Endothelial cell of hepatic sinusoid (primary cell): ENCODE measurements around the gene TMEM245.

ENCODE experiments used
- in situ Hi-C: cut with HindIII; loops from 2 replicates; pipeline ENCODE4 v1.10.0; 2017; ENCODE audit warnings: low sequenced_read_pairs

TMEM245 gene

GRCh38 chr9:109119439-109120203, at the start of gene TMEM245:
TSS of gene TMEM245 (minus strand) at chr9:109119947. CDS start at chr9:109119913, 34 bp downstream.
- in situ Hi-C loops: no loop called here

GRCh38 chr9:109168170-109168569, 48.4 kb upstream of the TMEM245 start:
- in situ Hi-C loops: no loop called here

DNA sequence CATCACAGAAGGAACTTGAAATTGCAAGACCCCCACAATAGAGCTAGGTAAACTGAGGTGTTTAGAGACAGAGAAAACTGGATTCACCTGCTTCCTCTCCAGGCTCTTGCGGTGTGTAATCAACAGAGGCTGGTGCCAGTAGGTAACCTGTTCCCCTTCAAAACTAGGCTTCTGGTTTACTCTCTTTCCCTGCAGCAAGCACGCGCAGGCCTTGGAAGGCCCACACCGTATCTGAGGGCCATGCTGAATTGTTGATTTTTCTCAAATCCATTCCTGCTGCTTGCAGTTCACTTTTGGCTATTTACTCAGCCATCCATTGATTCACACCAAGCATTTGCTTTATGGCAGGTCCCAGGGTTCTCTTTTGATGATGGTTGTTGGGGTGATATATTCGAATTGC, 48.0 kb upstream of the TMEM245 start:
- in situ Hi-C loops: no loop called here

DNA sequence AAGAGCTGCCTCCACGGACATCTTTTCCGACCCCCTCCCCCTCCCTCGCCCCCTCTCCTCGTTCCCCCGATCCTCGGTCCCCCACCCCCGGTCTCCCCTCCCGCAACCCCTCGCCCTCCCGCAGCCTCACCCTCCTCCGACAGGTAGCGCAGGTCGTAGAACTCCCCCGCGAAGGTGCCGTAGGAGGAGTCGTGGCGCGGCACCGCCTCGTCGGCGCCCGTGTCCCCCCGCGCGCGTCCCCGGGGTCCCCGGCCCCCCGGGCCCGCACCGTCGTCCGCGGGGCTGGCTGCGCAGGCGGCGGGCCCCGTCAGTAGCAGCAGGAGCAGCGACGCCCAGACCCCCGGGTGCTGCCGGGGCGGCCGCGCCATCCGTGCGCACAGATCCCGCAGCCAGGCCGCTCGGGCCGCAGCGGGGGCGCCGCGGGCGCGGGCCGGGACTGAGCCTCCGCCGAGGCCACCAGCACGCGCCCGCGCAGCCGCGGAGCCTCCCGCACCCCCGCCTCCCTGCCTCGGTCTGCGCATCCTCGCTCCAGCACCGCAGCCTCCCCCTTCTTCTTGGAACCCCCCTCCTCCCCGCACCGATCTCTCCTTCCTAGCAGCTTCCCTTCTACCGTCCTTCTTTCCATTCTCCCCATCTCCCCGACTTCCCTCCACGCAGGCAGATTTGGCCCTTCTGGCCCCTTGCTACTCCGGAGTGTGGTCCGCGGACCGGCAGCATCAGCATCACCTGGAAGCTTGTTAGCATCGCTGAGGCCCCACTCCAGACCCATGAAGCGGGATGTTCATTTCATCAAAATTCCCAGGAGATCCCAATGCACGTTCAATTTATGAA, 47.2 kb upstream of the TMEM245 start, which contains the start of gene FRRS1L:
Gene FRRS1L (minus strand): TSS at position 479 of the 831 bp plus-strand sequence. CDS start 111 bp downstream, at position 368.
- in situ Hi-C loops: no loop called here

DNA sequence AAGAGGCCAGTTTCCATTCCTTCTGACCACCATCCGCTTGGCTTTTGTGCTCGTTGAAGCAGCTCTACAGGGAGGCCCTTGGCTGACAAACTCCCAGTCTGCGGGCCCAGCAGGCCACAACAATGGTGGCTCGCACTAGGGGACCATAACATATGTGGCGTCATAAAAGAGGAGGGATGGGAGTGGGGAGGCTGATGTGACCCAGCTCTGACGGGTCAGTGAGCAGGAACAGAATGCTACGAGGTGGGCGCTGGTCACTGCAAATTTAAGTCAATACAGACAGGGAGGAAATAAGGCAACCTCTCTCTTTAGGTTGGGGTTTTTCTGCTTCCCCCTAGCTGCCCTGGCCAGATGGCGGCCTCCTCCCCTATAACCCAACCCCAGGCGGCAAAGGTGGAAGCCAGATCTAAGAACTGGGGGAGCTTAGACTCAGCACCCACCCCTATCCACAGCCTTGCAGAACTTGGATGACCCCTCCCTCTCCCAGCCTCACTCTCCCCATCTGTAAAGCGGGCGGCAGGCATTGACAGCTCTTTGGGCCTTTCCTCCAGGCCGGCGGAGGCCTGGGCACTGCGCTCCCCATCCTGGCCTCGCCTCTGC, 46.5 kb upstream of the TMEM245 start:
- in situ Hi-C loops: no loop called here

- in situ Hi-C loops: no loop called here
Observed at GRCh38 chr9:109164042-109164441, 44.3 kb upstream of the TMEM245 start.

DNA sequence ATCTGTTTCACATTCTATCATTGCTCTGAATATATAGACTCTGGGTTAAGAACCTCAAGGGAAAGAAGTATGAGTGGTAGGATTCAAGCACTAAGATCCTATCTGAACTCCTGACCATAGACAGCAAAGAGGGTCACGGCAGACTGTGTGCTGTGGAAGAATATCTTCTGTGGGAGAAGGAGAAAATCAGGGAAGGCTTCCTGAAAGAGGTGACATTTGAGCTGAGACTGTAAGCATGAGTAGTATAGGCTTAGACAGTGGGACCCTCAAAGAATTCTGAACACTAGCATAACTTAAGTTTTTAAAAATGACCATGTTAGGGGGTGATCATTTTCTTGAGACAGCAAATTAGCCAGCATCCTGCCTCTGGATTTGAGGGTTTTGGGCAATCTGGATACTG, 43.4 kb upstream of the TMEM245 start:
- in situ Hi-C loops: no loop called here

GRCh38 chr9:109162677-109163076, 42.9 kb upstream of the TMEM245 start:
- in situ Hi-C loops: no loop called here

GRCh38 chr9:109161471-109161870, 41.7 kb upstream of the TMEM245 start:
- in situ Hi-C loops: no loop called here

- in situ Hi-C loops: no loop called here
Observed at GRCh38 chr9:109159583-109159982, 39.8 kb upstream of the TMEM245 start.

DNA sequence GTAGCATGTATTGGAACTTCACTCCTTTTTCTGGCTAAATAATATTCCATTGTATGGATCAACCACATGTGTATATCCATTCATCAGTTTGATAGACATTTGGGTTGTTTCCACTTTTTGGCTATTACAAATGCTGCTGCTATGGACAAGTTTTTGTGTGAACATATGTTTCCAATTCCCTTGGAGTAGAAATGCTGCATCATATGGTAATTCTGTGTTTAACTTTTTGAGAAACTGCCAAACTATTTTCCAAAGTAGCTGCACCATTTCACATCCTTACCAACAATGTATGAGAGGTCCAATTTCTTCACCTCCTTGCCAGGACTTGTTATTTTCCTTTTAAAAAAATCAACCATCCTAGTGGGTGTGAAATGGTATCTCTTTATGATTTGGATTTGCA, 38.9 kb upstream of the TMEM245 start:
- in situ Hi-C loops: no loop called here

- in situ Hi-C loops: no loop called here
Observed at GRCh38 chr9:109156708-109157107, 37.0 kb upstream of the TMEM245 start.

- in situ Hi-C loops: no loop called here
Observed at GRCh38 chr9:109150925-109151545, 31.3 kb upstream of the TMEM245 start.

DNA sequence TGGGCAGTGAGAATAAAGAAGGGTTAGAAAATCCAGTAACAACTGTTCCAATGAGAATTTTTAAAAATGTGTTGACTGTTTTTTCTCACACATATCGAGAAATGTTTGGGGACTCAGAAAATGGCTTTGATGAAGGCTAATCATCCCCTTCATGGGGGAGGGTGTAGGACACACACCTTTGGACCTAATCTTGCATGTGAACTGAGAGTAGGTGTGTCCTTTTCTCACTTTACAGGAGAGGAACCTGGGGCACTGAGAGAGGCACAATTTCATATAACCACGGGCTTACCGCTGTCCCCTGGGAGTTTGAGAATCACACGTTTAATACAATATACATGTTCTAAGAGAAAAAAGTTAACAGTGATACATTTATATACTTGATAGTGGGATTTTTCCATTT, 30.0 kb upstream of the TMEM245 start:
- in situ Hi-C loops: no loop called here

- in situ Hi-C loops: no loop called here
Observed at GRCh38 chr9:109149089-109149488, 29.3 kb upstream of the TMEM245 start.

- in situ Hi-C loops: no loop called here
Observed at GRCh38 chr9:109145051-109145450, 25.3 kb upstream of the TMEM245 start.

GRCh38 chr9:109143881-109144562, 24.3 kb upstream of the TMEM245 start:
- in situ Hi-C loops: no loop called here

DNA sequence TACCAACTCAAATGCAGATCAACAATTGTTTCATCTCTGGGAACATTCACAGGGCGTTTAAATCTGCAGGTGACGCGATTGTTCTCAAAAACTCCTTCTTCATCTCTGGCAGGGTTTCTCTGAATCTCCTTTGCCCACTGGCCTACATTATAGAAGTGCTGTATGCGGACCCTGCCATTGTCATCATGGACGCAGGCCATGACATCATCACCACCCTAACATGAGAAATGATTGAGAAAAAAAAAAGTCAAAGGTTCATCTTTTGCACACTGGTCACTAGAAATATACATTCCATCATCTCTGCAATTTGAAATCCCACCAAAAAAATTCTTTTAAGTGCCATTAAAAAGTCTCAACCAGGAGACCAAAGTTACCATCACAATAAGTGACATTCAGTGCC, 21.6 kb upstream of the TMEM245 start:
- in situ Hi-C loops: no loop called here

- in situ Hi-C loops: no loop called here
Observed at GRCh38 chr9:109139851-109140250, 20.1 kb upstream of the TMEM245 start.

GRCh38 chr9:109138421-109138820, 18.7 kb upstream of the TMEM245 start:
- in situ Hi-C loops: no loop called here

GRCh38 chr9:109134167-109134578, 14.4 kb upstream of the TMEM245 start:
- in situ Hi-C loops: no loop called here
